ENCODE results near the gene COA7.

GRCh38 chr1:52676249-52676903 lies 21.8 kb downstream of the COA7 start:
- TF ChIP-seq ZNF274 (IDR thresholded peaks at IDR 0.05; ENCODE audit: low read depth, low read length), result no peak
- no peak for TF ChIP-seq SUZ12 (IDR thresholded peaks at IDR 0.05; ENCODE audit: extremely low read depth, insufficient read depth, insufficient read length)
